ENCODE results near the gene PLS1.

GRCh38 chr3:142705198-142705597 is 109.0 kb downstream of the PLS1 start:
- TF ChIP-seq CTCF (conservative IDR thresholded peaks at IDR 0.05; ENCODE audit: low read depth, low read length): no peak
- TF ChIP-seq EZH2phosphoT487 (IDR thresholded peaks at IDR 0.05; ENCODE audit: borderline replicate concordance, low read length): no peak
- no peak for TF ChIP-seq EZH2 (IDR thresholded peaks at IDR 0.05; ENCODE audit: low read length, unreplicated experiment)
